SK-N-SH (cell line): Measurements from ENCODE around the gene PDPK1.

Experiments used
- CHD2 ChIP-seq: fragments of 150-350 bp; IDR thresholded peaks from 2 replicates; pipeline ENCODE4 v1.6.1; 2018; ENCODE audit warnings: low read length; ENCODE audit not compliant: partially characterized antibody
- FOXJ3 ChIP-seq: sonication (generic); formaldehyde crosslinking; IDR thresholded peaks from 2 replicates; pipeline ENCODE4 v1.5.1; 2020; ENCODE audit warnings: mild to moderate bottlenecking, missing genetic modification reagents
- POLR2AphosphoS5 ChIP-seq: IDR thresholded peaks from 2 replicates; pipeline ENCODE4 v1.6.1; 2012; ENCODE audit warnings: low read depth, low read length
- REST ChIP-seq: IDR thresholded peaks from 2 replicates; pipeline ENCODE4 v1.6.1; 2012; ENCODE audit warnings: mild to moderate bottlenecking, low read depth, low read length, moderate library complexity
- TEAD4 ChIP-seq: IDR thresholded peaks from 2 replicates; pipeline ENCODE4 v1.4.0; 2012; ENCODE audit warnings: mild to moderate bottlenecking, borderline replicate concordance; ENCODE audit not compliant: insufficient read depth
- TF ChIP-seq, protein P1 (sequence below): IDR thresholded peaks from 2 replicates; pipeline ENCODE4; 2012
- TF ChIP-seq, protein P2 (sequence below): fragments of 200-600 bp; sonication (generic); IDR thresholded peaks from 2 replicates; pipeline ENCODE4 v1.6.1; 2017; ENCODE audit warnings: antibody characterized with exemption, mild to moderate bottlenecking, moderate library complexity

- TF ChIP-seq, protein P1, sequence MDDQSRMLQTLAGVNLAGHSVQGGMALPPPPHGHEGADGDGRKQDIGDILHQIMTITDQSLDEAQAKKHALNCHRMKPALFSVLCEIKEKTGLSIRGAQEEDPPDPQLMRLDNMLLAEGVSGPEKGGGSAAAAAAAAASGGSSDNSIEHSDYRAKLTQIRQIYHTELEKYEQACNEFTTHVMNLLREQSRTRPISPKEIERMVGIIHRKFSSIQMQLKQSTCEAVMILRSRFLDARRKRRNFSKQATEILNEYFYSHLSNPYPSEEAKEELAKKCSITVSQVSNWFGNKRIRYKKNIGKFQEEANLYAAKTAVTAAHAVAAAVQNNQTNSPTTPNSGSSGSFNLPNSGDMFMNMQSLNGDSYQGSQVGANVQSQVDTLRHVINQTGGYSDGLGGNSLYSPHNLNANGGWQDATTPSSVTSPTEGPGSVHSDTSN, result no peak
- TF ChIP-seq REST (no peak), TEAD4 (no peak), FOXJ3 (CRISPR knock-in tag) (no peak), CHD2 (no peak), POLR2AphosphoS5 (no peak)
- TF ChIP-seq, protein P2, sequence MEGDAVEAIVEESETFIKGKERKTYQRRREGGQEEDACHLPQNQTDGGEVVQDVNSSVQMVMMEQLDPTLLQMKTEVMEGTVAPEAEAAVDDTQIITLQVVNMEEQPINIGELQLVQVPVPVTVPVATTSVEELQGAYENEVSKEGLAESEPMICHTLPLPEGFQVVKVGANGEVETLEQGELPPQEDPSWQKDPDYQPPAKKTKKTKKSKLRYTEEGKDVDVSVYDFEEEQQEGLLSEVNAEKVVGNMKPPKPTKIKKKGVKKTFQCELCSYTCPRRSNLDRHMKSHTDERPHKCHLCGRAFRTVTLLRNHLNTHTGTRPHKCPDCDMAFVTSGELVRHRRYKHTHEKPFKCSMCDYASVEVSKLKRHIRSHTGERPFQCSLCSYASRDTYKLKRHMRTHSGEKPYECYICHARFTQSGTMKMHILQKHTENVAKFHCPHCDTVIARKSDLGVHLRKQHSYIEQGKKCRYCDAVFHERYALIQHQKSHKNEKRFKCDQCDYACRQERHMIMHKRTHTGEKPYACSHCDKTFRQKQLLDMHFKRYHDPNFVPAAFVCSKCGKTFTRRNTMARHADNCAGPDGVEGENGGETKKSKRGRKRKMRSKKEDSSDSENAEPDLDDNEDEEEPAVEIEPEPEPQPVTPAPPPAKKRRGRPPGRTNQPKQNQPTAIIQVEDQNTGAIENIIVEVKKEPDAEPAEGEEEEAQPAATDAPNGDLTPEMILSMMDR, result no peak
Observed at GRCh38 chr16:2489581-2489980, 48.2 kb upstream of the PDPK1 start.
